ENCODE results near the gene NVL.
"Not testable (repeated sequence)": the region's sequence is repeated elsewhere in the genome, so short reads cannot be mapped to it uniquely, and the experiment has no call there.

Gene NVL

DNA sequence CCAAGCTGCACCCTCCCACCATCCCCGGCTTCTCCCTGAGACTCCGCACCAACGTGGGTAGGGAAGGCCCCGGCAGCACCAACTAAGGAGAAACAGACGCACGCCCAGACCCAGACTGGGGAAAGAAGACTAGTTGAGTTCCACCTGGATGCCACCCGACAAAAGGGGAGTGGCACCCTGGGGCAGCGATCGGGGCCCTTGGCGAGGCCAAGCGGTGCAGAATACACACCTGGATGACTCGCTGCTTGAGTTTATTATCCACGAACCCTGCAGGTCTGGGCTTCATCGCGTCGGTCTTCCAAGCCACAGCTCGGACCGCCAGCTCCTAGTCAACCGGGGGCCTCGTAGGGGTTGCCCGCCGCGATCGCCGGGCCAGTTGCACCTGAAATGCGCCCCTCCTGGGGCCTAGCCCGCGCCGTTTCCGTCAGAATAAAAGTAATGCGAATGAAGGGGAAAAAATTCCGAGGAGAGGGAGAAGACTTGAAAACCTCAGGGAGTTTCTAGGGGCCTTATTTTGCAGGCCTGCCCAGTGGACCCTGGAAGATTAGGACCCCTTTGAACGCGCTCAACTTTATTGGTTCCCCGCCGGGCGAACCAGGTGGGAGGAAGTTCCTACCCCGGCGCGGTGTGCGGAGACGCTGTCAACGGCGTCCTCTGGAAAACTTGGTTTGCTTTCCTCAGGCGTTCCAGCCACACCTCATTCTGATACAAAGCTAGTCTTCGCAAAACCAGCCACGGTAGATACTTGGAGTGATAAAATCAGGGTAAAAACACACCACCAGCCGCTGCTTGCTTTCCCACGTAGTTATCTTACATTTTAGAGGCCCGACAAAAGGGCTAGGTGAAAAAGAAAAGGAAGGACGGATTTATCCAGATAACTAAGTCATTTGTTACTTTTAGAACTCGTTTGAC lies at the start of gene NVL:
Gene NVL (minus strand): TSS at position 331 of the 912 bp plus-strand sequence. CDS start 45 bp downstream, at position 286.
- DNase-seq (ENCODE audit: low spot score): peak; percentile 84

DNA sequence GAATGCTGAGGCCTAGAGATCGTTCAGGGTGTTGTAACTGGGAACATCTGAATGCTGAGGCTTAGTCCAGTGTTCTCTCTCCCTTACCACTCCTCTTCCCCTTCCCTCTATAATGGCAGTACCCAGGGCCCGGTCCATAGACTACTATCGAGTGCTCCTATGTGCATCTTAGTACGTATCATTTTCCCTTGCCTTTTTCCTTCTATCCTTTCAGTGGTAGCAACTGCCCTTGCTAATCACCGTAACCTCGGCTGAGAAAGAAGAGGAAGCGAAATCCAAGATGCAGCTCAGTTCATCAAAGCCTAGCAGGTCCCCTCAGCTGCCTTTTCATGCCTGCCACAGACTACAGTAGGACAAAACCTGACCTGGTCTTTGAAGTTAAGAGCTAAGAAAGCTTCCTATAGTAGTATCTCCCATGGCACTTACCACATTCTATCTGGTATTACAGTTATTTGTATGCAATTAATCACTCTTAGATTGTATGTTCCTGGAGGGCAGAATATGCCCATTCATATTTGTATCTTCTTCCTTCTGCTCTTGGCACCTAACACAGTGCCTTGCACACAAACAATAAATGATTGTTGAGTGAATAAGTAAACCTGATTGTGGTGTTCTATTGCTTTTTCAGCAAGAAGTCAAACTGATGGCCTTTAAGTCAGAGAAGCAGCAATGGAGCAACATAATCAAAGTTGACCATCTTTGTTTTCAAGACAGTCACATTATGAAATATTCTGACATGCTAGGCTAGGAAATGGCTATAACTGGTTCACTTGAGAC lies 49.1 kb upstream of the NVL start:
- DNase-seq (ENCODE audit: low spot score): no peak

DNA sequence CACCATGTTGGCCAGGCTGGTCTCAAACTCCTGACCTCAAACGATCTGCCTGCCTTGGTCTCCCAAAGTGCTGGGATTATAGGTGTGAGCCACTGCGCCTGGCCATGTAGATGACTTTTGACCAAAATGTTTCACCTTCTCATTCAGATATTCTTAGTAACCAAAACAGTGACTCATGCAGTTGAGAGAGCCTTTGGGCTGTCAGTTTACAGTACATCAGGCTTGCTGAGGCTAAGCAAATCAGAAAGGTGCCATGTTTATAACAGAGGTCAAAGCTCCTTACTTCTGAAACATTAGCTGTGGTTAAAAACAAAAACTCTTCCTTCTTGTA lies 47.7 kb upstream of the NVL start:
- peak; percentile 57 for DNase-seq (ENCODE audit: low spot score)

DNA sequence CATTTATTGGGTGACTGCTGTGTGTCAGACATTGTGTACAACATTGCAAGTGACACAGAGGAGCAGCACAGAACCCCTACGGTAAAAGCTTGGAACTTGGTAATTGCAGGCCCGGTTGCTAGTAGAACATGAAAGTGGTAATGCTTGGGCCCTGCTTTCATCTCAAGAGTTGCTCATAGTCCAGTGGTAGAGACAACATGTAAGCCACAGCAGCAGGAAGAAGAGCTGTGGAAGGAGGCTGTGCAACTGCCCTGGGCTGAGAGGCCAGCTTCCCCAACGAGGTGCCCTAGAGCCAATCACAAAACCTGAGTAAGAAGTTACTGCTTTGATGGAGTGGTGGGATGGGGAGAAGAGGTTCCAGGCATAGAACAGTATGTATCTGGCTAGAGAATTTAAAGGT lies 45.1 kb upstream of the NVL start:
- no peak for DNase-seq (ENCODE audit: low spot score)

GRCh38 chr1:224373008-224373590 lies 43.1 kb upstream of the NVL start:
- no peak for DNase-seq (ENCODE audit: low spot score)

DNA sequence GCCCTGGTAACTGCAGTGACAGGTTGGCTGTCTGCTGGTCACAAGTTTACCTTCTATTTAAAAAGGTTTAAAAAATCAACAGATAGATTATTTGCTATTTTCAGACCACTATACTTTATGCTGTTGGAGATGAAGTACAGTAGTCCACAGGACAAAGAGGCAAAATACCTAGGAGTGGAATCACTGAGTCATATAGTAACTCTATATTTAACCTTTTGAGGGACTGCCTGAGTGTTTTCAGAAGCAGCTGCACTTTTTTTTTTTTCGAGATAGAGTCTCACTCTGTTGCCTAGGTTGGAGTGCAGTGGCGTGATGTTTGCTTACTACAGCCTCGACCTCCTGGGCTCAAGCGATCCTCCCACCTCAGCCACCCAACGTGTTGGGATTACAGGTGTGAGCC lies 38.4 kb upstream of the NVL start:
- no peak for DNase-seq (ENCODE audit: low spot score)

GRCh38 chr1:224359207-224359606 lies 29.2 kb upstream of the NVL start:
- no peak for DNase-seq (ENCODE audit: low spot score)

DNA sequence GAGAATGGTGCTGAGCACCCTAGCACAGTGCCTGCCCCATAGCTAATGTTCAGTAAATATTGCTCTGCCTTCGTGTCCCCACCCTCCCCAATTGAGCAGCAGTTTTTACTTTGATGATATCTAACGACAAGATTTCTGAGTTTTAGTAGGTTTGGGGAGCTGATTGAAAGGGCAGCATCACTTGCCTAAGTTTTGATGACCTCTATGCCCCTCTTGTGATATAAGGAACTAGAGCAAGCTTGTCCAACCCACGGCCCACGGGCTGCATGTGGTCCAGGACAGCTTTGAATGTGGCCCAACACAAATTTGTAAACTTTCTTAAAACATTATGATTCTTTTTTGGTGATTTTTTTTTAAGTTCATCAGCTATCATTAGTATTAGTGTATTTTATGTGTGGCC lies 28.3 kb upstream of the NVL start:
- DNase-seq (ENCODE audit: low spot score): no peak

DNA sequence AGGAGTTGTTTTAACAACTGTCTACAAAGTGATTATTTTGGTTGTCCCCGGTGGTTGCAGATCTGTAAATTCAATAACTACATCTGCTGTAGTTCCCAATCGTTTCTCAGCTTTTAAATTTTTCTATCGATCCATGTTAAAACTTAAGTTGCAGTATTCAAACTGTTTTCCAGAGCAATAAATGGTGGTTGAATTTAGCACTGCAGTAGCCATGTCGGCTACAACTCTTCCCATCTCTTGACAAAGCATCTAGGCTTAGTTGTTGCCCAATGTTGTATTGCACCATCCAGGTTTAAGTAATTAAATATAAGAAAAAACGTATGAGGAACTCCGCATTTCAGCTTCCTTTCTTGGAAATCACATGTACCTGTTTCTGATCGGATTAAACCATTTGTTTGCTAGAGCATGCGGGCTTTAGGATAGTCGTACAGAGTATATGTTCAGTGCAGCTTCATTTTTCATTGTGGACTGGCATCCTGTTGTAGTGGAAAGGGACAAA lies 27.7 kb upstream of the NVL start:
- DNase-seq (ENCODE audit: low spot score): no peak

DNA sequence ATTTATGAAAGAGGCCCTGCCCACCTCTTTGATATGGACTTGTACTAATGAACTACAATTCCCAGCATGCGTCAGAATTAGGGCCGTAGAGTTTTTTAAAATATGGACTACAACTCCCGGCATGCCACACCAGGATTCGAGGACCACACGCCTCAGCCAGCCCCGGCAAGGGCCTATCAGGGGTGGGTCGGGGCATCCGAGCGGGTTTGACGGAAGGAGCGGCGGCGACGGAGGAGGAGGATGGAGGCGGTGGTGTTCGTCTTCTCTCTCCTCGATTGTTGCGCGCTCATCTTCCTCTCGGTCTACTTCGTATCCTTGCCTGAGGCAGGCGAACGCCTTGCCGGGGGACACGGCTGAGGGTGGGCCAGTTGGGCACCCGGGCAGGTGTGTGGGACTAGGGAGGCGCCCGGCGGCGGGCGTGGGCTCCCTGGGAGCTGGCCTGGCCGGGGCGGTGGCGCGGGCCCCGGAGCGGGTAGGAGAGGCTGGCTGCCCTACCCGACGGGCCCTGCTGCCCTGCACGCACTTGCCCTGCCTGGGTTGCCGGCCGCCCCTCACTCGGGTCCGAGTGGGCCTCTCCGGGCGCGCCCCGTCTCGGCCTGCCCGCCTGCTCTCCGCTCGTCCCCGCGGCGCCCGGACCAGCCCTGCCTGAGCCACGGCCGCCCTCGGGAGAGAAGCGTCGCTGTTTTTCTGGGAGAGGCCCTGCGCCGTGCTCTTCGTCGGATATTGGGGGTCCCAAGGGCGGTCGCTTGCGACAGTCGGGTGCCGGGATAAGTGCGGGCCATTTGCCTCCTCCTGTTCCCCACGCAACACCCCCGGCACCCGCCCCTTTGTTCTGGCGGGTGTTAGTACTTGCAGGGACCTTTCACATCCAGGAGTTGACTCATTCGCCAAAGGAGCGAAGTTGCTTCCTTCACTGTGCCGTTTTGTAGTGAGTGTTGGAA lies 27.0 kb upstream of the NVL start, which contains the start of gene CNIH4:
Gene CNIH4 (plus strand): TSS at position 195 of the 941 bp plus-strand sequence. CDS start 46 bp downstream, at position 241.
- DNase-seq (ENCODE audit: low spot score): peak; percentile 95

DNA sequence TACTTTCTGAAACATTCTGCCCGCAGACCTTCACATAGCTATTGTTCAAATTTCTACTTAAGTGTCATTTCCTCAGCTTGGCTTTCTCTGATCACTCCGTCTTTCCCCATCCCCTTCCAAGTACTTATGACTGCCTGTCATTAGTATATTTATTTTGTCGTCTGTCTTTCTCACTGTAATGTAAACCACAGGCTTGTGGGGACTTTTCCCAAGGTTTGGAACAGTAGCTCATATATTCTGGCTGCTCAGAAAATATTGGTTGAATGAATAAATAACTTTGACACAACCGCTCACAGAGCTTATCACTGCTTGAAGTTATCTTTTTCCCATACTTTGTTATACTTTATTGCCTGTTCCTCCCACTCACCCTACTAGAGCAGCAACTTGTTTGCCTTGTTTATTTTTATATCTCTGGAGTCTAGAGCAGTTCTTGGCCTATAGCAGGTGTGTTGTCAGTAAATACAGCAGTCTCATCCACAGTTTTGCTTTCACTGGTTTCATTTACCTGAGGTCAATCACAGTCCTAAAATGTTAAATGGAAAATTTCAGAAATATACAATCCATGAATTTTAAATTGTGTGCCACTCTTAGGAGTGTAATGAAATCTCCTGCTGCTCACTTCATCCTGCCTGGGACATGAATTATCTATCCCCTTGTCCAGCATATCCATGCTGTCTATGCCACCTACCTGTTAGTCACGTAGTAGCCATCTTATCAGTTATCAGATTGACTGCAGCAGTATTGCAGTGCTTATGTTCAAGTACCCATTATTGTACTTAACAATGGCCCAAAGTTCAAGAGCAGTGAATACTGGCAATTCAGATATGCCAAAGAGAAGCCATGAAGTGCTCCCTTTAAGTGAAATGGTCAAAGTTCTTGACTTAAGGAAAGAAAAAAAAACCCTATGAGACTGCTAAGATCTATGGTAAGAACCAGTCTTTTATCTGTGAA lies 24.3 kb upstream of the NVL start:
- no peak for DNase-seq (ENCODE audit: low spot score)

GRCh38 chr1:224352436-224353085 lies 22.6 kb upstream of the NVL start:
- not testable (repeated sequence) for DNase-seq (ENCODE audit: low spot score)

DNA sequence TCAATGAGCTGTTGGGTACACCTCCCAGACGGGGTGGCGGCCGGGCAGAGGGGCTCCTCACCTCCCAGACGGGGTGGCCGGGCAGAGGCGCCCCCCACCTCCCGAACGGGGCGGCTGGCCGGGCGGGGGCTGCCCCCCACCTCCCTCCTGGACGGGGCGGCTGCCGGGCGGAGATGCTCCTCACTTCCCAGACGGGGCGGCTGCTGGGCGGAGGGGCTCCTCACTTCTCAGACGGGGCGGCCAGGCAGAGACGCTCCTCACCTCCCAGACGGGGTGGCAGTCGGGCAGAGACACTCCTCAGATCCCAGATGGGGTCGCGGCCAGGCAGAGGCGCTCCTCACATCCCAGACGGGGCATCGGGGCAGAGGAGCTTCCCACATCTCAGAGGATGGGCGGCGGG lies 19.7 kb upstream of the NVL start:
- DNase-seq (ENCODE audit: low spot score): not testable (repeated sequence)

- peak; percentile 36 for DNase-seq (ENCODE audit: low spot score)
Measured at GRCh38 chr1:224348137-224348536, 18.2 kb upstream of the NVL start.

DNA sequence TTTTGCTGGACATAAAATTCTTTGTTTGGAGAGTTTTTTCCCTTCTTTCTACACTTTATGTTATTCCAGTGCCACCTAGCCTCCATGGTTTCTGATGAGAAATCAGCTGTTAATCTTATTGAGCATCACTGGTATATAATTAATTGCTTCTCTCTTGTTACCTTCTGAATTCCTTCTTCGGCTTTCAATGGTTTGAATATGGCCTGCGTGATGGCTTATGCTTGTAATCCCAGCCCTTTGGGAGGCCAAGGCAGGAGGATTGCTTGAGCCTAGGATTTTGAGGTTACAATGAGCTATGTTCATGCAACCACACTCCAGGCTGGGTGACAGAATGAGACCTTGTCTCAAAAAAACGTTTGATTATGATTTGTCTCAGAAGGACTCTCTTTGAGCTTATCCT lies 13.7 kb upstream of the NVL start:
- no peak for DNase-seq (ENCODE audit: low spot score)

DNA sequence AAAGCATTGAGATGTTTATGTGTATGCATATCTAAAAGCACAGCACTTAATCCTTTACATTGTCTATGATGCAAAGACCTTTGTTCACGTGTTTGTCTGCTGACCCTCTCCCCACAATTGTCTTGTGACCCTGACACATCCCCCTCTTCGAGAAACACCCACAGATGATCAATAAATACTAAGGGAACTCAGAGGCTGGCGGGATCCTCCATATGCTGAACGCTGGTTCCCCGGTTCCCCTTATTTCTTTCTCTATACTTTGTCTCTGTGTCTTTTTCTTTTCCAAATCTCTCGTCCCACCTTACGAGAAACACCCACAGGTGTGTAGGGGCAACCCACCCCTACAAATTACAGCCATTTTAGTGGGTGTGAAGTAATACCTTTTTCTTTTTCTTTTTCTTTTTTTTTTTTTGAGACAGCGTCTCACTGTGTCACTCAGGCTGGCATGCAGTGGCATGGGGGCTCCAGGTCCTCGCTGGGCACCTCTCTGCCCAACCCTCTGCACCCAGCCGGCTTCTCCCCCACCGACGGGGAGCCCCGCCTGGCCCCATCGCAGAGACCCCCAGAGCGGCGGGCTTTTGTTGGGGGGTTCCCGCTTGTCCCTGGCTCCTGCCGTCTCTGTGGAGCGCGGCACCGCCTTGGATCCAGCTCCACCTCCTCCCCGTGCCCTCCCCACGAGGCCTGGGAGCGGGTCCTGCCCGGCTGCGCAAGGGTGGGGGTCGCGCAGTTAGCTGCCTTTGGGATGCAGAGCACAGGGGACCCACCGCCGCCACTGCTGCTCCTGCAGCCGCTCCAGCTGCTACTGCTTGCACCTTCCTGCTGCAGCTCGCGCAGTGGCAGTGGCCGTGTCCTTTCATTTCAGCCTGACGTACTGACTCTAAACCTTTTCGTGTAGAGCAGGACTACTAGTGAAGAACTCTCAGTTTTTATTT lies 10.7 kb upstream of the NVL start:
- peak; percentile 32 for DNase-seq (ENCODE audit: low spot score)

GRCh38 chr1:224339442-224340033 lies 9.6 kb upstream of the NVL start:
- DNase-seq (ENCODE audit: low spot score): no peak

- DNase-seq (ENCODE audit: low spot score): no peak
Measured at GRCh38 chr1:224338150-224338838, 8.3 kb upstream of the NVL start.
